Adipose tissue (tissue), 3 donors: ENCODE results near the gene PDE6H. TPM values are rescaled to one million over a fixed set of nuclear protein-coding genes. Genes with fewer than 3 reads are reported as not detected.

Experiments used
- H3K27ac ChIP-seq: one replicate; pipeline ENCODE4 v1.5.1; 2013; ENCODE audit warnings: low read depth, low read length
- WGBS, 3 donors: extraction: QIAGEN DNeasy Blood & Tissue Kit; methylation state at CpG; one replicate each; pipeline ENCODE4 v1.1.7; 2013; 5-methylcytosine and 5-hydroxymethylcytosine counted together
- polyA plus RNA-seq, 3 donors: library from polyadenylated mRNA; stranded (reverse); fragments of 200-250 nt; gene quantifications; one replicate each; pipeline ENCODE4 v1.2.3, GENCODE V29; 2013
- donor health status: healthy with polysubstance abuse.
- donor health status: Bipolar disorder and iron deficiency.
- donor health status: healthy.

Gene PDE6H
- polyA plus RNA-seq, 3 donors: not detected

GRCh38 chr12:14962153-14962539 is 10.7 kb upstream of the PDE6H start:
- WGBS, 3 donors: 48 to 81% (median 50%) methylated on average over 3 of the region's 3 CpGs
- H3K27ac ChIP-seq: no peak overlapping the region

- H3K27ac ChIP-seq: no peak overlapping the region
- 83 to 91% (median 85%) methylated on average over 3 of the region's 3 CpGs for WGBS, 3 donors
Measured at GRCh38 chr12:14962797-14963196, 10.0 kb upstream of the PDE6H start.

- no peak overlapping the region for H3K27ac ChIP-seq
- 87 to 95% (median 90%) methylated on average over 7 of the region's 7 CpGs for WGBS, 3 donors
Measured at GRCh38 chr12:14963520-14963919, 9.3 kb upstream of the PDE6H start.

GRCh38 chr12:14964406-14964805 is 8.4 kb upstream of the PDE6H start:
- 59 to 93% (median 69%) methylated on average over 2 of the region's 2 CpGs for WGBS, 3 donors
- no peak overlapping the region for H3K27ac ChIP-seq

- no peak overlapping the region for H3K27ac ChIP-seq
- WGBS, 3 donors: 91 to 95% (median 92%) methylated on average over 2 of the region's 2 CpGs
Measured at GRCh38 chr12:14965221-14965620, 7.6 kb upstream of the PDE6H start.

- WGBS, 3 donors: 56 to 79% (median 58%) methylated on average over 3 of the region's 3 CpGs
- H3K27ac ChIP-seq: no peak overlapping the region
Measured at GRCh38 chr12:14968478-14968877, 4.4 kb upstream of the PDE6H start.

GRCh38 chr12:14970473-14970872 is 2.4 kb upstream of the PDE6H start:
- no peak overlapping the region for H3K27ac ChIP-seq
- WGBS, 3 donors: 75 to 92% (median 80%) methylated on average over 4 of the region's 4 CpGs

- WGBS, 3 donors: 80 to 100% (median 87%) methylated on average over 3 of the region's 3 CpGs
- H3K27ac ChIP-seq: no peak overlapping the region
Measured at GRCh38 chr12:14974633-14975032, 1.8 kb downstream of the PDE6H start.

- 50 to 90% (median 68%) methylated on average over 4 of the region's 4 CpGs for WGBS, 3 donors
- H3K27ac ChIP-seq: no peak overlapping the region
Measured at GRCh38 chr12:14975457-14975856, 2.6 kb downstream of the PDE6H start.

GRCh38 chr12:14976658-14977057 is 3.8 kb downstream of the PDE6H start:
- H3K27ac ChIP-seq: no peak overlapping the region
- 48 to 83% (median 68%) methylated on average over 3 of the region's 3 CpGs for WGBS, 3 donors

GRCh38 chr12:14979468-14979867 is 6.6 kb downstream of the PDE6H start:
- no peak overlapping the region for H3K27ac ChIP-seq

GRCh38 chr12:14981049-14981448 is 8.2 kb downstream of the PDE6H start:
- H3K27ac ChIP-seq: no peak overlapping the region

GRCh38 chr12:14982562-14982961 is 9.7 kb downstream of the PDE6H start:
- H3K27ac ChIP-seq: no peak overlapping the region
- 50 to 89% (median 57%) methylated on average over 1 of the region's 1 CpG for WGBS, 3 donors

More at GRCh38 chr12:14981049-14981448, 8.2 kb downstream of the PDE6H start:
- 54 to 94% (median 69%) methylated on average over 2 of the region's 2 CpGs for WGBS, 3 donors

- no peak overlapping the region for H3K27ac ChIP-seq
- 48 to 79% (median 53%) methylated on average over 2 of the region's 2 CpGs for WGBS, 3 donors
Measured at GRCh38 chr12:14982991-14983390, 10.1 kb downstream of the PDE6H start.

GRCh38 chr12:14984036-14984435 is 11.2 kb downstream of the PDE6H start:
- no peak overlapping the region for H3K27ac ChIP-seq
- WGBS, 3 donors: 48 to 71% (median 59%) methylated on average over 1 of the region's 1 CpG

- 24 to 86% (median 46%) methylated on average over 1 of the region's 1 CpG for WGBS, 3 donors
- H3K27ac ChIP-seq: no peak overlapping the region
Measured at GRCh38 chr12:14984766-14985285, 12.0 kb downstream of the PDE6H start.

- WGBS, 3 donors: 51 to 76% (median 63%) methylated on average over 4 of the region's 4 CpGs
Measured at GRCh38 chr12:14986449-14986848, 13.6 kb downstream of the PDE6H start.

GRCh38 chr12:14988035-14988434 is 15.2 kb downstream of the PDE6H start:
- no peak overlapping the region for H3K27ac ChIP-seq
- 54 to 92% (median 63%) methylated on average over 3 of the region's 3 CpGs for WGBS, 3 donors

More at GRCh38 chr12:14986449-14986848, 13.6 kb downstream of the PDE6H start:
- H3K27ac ChIP-seq: no peak overlapping the region

- 14 to 39% (median 33%) methylated on average over 1 of the region's 1 CpG for WGBS, 3 donors
- H3K27ac ChIP-seq: no peak overlapping the region
Measured at GRCh38 chr12:14989790-14990189, 16.9 kb downstream of the PDE6H start.

GRCh38 chr12:14991069-14991468 is 18.2 kb downstream of the PDE6H start:
- no peak overlapping the region for H3K27ac ChIP-seq

- no peak overlapping the region for H3K27ac ChIP-seq
- WGBS, 3 donors: 93 to 99% (median 93%) methylated on average over 3 of the region's 3 CpGs
Measured at GRCh38 chr12:14992673-14993072, 19.8 kb downstream of the PDE6H start.
